IMR-90 (cell line): ENCODE data around the gene KLHL6.

ENCODE experiments used
- BHLHE40 ChIP-seq: fragments of 150-350 bp; IDR thresholded peaks from 2 replicates; pipeline ENCODE4 v1.6.1; 2016; ENCODE audit warnings: mild to moderate bottlenecking, low read depth, low read length
- CEBPB ChIP-seq: IDR thresholded peaks from 2 replicates; pipeline ENCODE4 v1.6.1; 2012; ENCODE audit warnings: low read depth, low read length, improper control_type of control experiment
- CTCF ChIP-seq: conservative IDR thresholded peaks from 2 replicates; pipeline ENCODE4 v1.5.1; 2012; ENCODE audit warnings: mild to moderate bottlenecking, low read depth, low read length, improper control_type of control experiment
- ELK1 ChIP-seq: fragments of 150-350 bp; IDR thresholded peaks from 2 replicates; pipeline ENCODE4 v1.6.1; 2016; ENCODE audit warnings: low read depth, mild to moderate bottlenecking, low read length, moderate library complexity, borderline replicate concordance
- MAZ ChIP-seq: IDR thresholded peaks from 2 replicates; pipeline ENCODE4 v1.6.1; 2012; ENCODE audit warnings: low read depth, mild to moderate bottlenecking, low read length, improper control_type of control experiment, moderate library complexity, borderline replicate concordance
- MXI1 ChIP-seq: IDR thresholded peaks from 2 replicates; pipeline ENCODE4 v1.6.1; 2012; ENCODE audit warnings: low read depth, mild to moderate bottlenecking, low read length, moderate library complexity, borderline replicate concordance
- POLR2A ChIP-seq: IDR thresholded peaks from 2 replicates; pipeline ENCODE4 v1.6.1; 2012; ENCODE audit warnings: mild to moderate bottlenecking, low read depth, low read length
- RAD21 ChIP-seq: IDR thresholded peaks from 2 replicates; pipeline ENCODE4 v1.6.1; 2012; ENCODE audit warnings: low read length, improper control_type of control experiment
- RCOR1 ChIP-seq: IDR thresholded peaks from 2 replicates; pipeline ENCODE4 v1.6.1; 2012; ENCODE audit warnings: mild to moderate bottlenecking, low read length, improper control_type of control experiment; ENCODE audit not compliant: insufficient replicate concordance
- RFX5 ChIP-seq: IDR thresholded peaks from 2 replicates; pipeline ENCODE4 v1.8.0; 2012; ENCODE audit warnings: low read depth, mild to moderate bottlenecking, low read length, moderate library complexity
- SMC3 ChIP-seq: fragments of 150-350 bp; IDR thresholded peaks from 2 replicates; pipeline ENCODE4 v1.6.1; 2016; ENCODE audit warnings: low read depth, mild to moderate bottlenecking, antibody characterized with exemption, low read length, moderate library complexity
- USF2 ChIP-seq: fragments of 150-350 bp; IDR thresholded peaks from 2 replicates; pipeline ENCODE4 v1.6.1; 2017; ENCODE audit warnings: mild to moderate bottlenecking, antibody characterized with exemption, low read length, low read depth

- TF ChIP-seq CEBPB: no peak
- no peak for TF ChIP-seq CTCF
- no peak for TF ChIP-seq POLR2A
- TF ChIP-seq RCOR1: no peak
- no peak for TF ChIP-seq RAD21
- TF ChIP-seq RFX5: no peak
- no peak for TF ChIP-seq BHLHE40
- no peak for TF ChIP-seq USF2
- no peak for TF ChIP-seq ELK1
- no peak for TF ChIP-seq MAZ
- TF ChIP-seq MXI1: no peak
- no peak for TF ChIP-seq SMC3
Observed at GRCh38 chr3:183526838-183527427, 28.6 kb downstream of the KLHL6 start.
